ENCODE data around the gene CYP3A5. TPM values are rescaled to one million over a fixed set of nuclear protein-coding genes. Genes with fewer than 3 reads are reported as not detected.

Gene CYP3A5
- total and polyA plus RNA-seq, 2 of the 8 experiments (the other 6 are each of a cell fraction or from before 2014, with no cell fraction given): 0.06 TPM; not detected in 1

DNA sequence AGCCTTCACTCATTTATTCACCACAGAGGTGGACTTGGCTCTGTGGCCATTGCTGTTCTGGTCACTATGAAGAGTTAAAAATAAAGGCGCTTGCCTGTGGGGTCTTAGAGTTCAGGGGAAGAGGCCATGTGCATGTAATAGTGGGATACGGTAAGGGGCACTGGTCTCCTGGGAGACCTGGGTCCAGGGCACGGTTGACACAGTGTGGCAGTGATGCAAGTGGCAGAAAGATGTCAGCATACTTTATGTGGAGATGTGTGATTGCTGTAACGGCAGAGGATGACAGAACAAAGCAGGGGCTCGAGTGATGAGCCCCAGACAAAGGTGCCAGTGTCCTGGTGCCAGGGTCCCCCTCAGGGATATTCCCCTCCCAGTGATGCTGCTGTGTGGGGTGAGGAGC is 54.5 kb downstream of the CYP3A5 start (continued):
- TF ChIP-seq PHF8 (conservative IDR thresholded peaks at IDR 0.05; ENCODE audit: low read depth, low read length) (no peak), POLR2AphosphoS5 (IDR thresholded peaks at IDR 0.05; ENCODE audit: low read depth, low read length) (no peak)

Data from H1 (cell line).